Measurements from ENCODE around the gene POLR2E. TPM values are rescaled to one million over a fixed set of nuclear protein-coding genes. Genes with fewer than 3 reads are reported as not detected.

Gene POLR2E
- total and polyA plus RNA-seq, 2 of the 8 experiments (the other 6 are each of a cell fraction or from before 2014, with no cell fraction given), result 281 to 381 TPM

- Histone ChIP-seq H4K20me1 (replicated peaks in 1 of 2; ENCODE audit: control insufficient read depth in 1 of 2, insufficient read depth in 2 of 2, low read length in 2 of 2) (peaks cover 11 to 25% of the 10 kb centered on the region in 2 experiments), H3K27me3 (replicated peaks in 1 of 4; ENCODE audit: control insufficient read depth in 3 of 4, extremely low read depth in 1 of 4, insufficient read depth in 3 of 4, low read length in 3 of 4) (no peaks in the 10 kb centered on the region; a peak in 1 of 7 replicates), H4K91ac (replicated peaks; ENCODE audit: insufficient read length, low read length) (no peak overlapping the region), H3K9ac (replicated peaks in 1 of 4; ENCODE audit: extremely low read depth in 1 of 4, low read depth in 3 of 4, low read length in 3 of 4) (no peak overlapping the region), H3K27ac (ENCODE audit: low read depth, low read length) (no peak overlapping the region), H3K9me3 (ENCODE audit: insufficient read depth in 2 of 2, low read depth in 1 of 2, low read length in 1 of 2) (no peaks in the 10 kb centered on the region), H3K56ac (replicated peaks; ENCODE audit: insufficient read length, low read depth, low read length) (no peak overlapping the region), H3K79me2 (ENCODE audit: control insufficient read depth in 1 of 2, insufficient read depth in 2 of 2, low read length in 2 of 2) (peaks cover 8 to 18% of the 10 kb centered on the region in 2 experiments), H2BK120ac (replicated peaks; ENCODE audit: low read depth, low read length) (no peak overlapping the region), H2BK12ac (ENCODE audit: low read depth, low read length) (no peak overlapping the region), H2BK15ac (ENCODE audit: low read length) (no peak overlapping the region), H2BK20ac (ENCODE audit: low read length) (no peak overlapping the region), H3K4me3 (ENCODE audit: extremely low read depth in 1 of 4, insufficient read depth in 2 of 4, low read depth in 3 of 4, low read length in 4 of 4) (no peak overlapping the region), H3K79me1 (ENCODE audit: low read depth, low read length) (peaks cover 10% of the 10 kb centered on the region), H2AK5ac (ENCODE audit: low read depth, low read length) (no peak overlapping the region), H4K5ac (ENCODE audit: insufficient read length, low read depth, low read length) (no peak overlapping the region), H3K4ac (replicated peaks; ENCODE audit: insufficient read length, low read depth, low read length) (no peak overlapping the region), H4K8ac (ENCODE audit: extremely low read depth, insufficient read depth, low read length) (no peak overlapping the region), H3K23ac (ENCODE audit: insufficient read length) (no peak overlapping the region), H3K18ac (ENCODE audit: extremely low read depth, low read length) (no peak overlapping the region), H3K4me2 (ENCODE audit: insufficient read depth in 1 of 2, low read depth in 2 of 2, low read length in 2 of 2) (no peak overlapping the region), H3K14ac (ENCODE audit: insufficient read length) (no peak overlapping the region), H2BK5ac (ENCODE audit: low read depth, low read length) (no peak overlapping the region), H2AFZ (ENCODE audit: low read length) (no peak overlapping the region), H3K23me2 (ENCODE audit: low read depth, low read length) (peaks cover 4% of the 10 kb centered on the region), H3K36me3 (ENCODE audit: control insufficient read depth in 2 of 4, insufficient read depth in 4 of 4, low read length in 3 of 4) (peaks cover 4 to 51% (median 21%) of the 10 kb centered on the region in 4 experiments; a peak in 7 of 8 replicates), H3K4me1 (replicated peaks in 1 of 4; ENCODE audit: control insufficient read depth in 3 of 4, insufficient read depth in 4 of 4, low read length in 3 of 4) (peaks cover 0 to 8% (median 5%) of the 10 kb centered on the region in 4 experiments; a peak in 4 of 7 replicates)
- FAIRE-seq (no peak), DNase-seq (ENCODE audit: low read depth in 1 of 2, low spot score in 2 of 2) (no peak)
- 84% methylated on average over 5 of the region's 22 CpGs; no CpG with 5 or more reads in 1 of the 2 experiments for WGBS, 2 experiments (ENCODE audit: extremely low coverage in 1 of 2, insufficient coverage in 1 of 2, insufficient read length in 1 of 2, insufficient replicate concordance in 2 of 2, low coverage in 1 of 2, low lambda C conversion rate in 2 of 2, missing lambda C conversion rate in 1 of 2)
- ChIA-PET POLR2A (ENCODE audit: partially characterized antibody) (interaction anchor here (0.6 to 8.7 kb wide), 10 partner anchors 9 to 179 kb away, joined by 3 to 116 read pairs (median 4); partner anchors contain the start of genes ARHGAP45, CIRBP and GPX4), CTCF (ENCODE audit: partially characterized antibody) (interaction anchor here (1.0 to 3.0 kb wide), 4 partner anchors 14 to 211 kb away, joined by 3 to 10 read pairs (median 8); no protein-coding TSS in a partner anchor)
- TF ChIP-seq EZH2 (IDR thresholded peaks at IDR 0.05; ENCODE audit: low read depth, low read length, severe bottlenecking) (no peak), RNF2 (IDR thresholded peaks at IDR 0.05; ENCODE audit: borderline replicate concordance, low read depth, low read length, missing control alignments, poor library complexity, severe bottlenecking) (no peak)
Measured at GRCh38 chr19:1089891-1090290, 5.3 kb downstream of the POLR2E start.
